Measurements from ENCODE around the gene GTF2F2.

- no peak for TF ChIP-seq CTCF (conservative IDR thresholded peaks at IDR 0.05)
- TF ChIP-seq ZFX (IDR thresholded peaks at IDR 0.05) = no peak
Observed at GRCh38 chr13:45302507-45302906, 182.2 kb downstream of the GTF2F2 start.

Data from C4-2B (cell line).